ENCODE data around the gene E2F8. TPM values are rescaled to one million over a fixed set of nuclear protein-coding genes. Genes with fewer than 3 reads are reported as not detected.

E2F8 gene
- total RNA-seq, 1 experiment from 2014 or later, result 19.5 TPM

DNA sequence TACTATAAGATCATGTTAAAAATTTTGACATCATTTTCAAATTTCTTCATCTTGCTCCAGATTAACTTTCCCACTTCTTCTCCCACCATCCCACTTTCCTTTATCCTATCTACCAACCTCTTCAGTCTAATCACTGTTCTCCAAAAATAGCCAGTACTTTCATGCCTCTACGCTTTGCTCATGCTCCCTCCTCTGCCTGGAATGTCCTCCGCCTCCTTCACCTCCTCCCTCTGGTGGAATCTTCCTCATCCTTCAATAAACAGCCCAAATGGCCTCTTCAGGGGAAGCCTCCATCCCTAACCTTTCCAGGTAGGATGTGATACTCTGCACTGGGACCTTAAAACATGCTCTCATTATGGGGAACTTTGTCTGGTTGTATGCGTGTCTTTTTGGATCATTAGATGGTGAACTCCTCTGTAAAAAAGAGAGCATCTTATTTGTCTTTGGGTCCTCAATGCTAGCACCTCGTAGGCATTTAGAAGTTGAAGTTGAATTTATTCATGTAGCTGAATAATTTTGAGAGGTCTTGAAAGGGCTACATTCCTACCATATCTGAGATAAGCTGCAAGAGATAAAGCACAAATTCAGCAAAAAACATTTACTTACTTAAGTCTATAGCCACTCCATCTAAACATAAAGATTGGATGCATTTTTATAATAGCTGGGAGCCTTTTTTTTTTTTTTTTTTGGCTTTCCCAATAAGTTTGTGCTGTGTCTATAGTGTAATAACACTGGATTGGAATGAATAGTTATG, 31.0 kb downstream of the E2F8 start:
- Histone ChIP-seq H3K4me1 (ENCODE audit: insufficient read depth, low read length, poor library complexity, severe bottlenecking) (no peaks in the 10 kb centered on the region), H3K27ac (ENCODE audit: low read depth, low read length, poor library complexity, severe bottlenecking) (no peak overlapping the region), H3K36me3 (ENCODE audit: insufficient read depth, low read length, poor library complexity, severe bottlenecking) (no peaks in the 10 kb centered on the region), H3K27me3 (replicated peaks; ENCODE audit: insufficient read depth, low read depth, low read length, poor library complexity) (peaks cover 23% of the 10 kb centered on the region), H3K4me3 (ENCODE audit: low read depth, low read length, poor library complexity, severe bottlenecking) (no peak overlapping the region), H3K9me3 (ENCODE audit: low read depth, low read length, poor library complexity, severe bottlenecking) (no peaks in the 10 kb centered on the region)
- CTCF ChIA-PET, result no interaction called here
- BruUV-seq (replicated peaks), result no TSS peak
- TF ChIP-seq EZH2 (IDR thresholded peaks at IDR 0.05; ENCODE audit: borderline replicate concordance, low read depth, low read length, poor library complexity, severe bottlenecking) (no peak), CTCF (conservative IDR thresholded peaks at IDR 0.05; ENCODE audit: low read depth, low read length) (no peak)
- no peak for DNase-seq (ENCODE audit: low spot score)
- POLR2A ChIA-PET (ENCODE audit: low non-redundant PET), result no interaction called here
- intact Hi-C loops (cut with micrococcal nuclease; ENCODE audit: unreplicated experiment), result no loop called here

DNA sequence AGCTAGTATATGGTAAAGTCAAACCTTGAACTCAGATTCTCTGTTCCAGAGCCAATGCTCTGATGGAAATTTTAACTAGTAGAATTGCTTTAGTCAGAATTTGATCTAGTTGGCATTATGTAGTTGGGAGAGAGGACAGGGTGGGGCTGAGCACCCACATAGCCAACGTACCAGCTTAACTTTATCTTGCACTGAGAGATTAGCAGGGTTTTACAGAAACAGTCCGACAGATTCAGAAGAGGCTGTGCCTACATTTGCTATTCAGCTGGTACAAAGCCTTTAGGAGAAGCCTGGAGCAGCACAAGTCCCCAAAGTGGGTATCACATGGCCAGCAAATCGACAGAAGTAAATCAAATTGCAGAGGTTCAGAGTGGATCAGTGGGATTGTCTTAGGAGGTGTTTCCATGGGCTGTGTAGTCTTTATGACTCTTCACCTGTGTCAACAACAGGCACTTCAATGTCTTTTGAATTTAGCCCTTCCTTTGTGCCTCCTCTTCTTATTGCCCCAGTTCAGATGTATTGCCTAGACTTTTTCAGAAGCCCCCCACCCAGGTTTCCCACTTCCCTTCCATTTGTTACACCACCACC, 31.7 kb downstream of the E2F8 start:
- no peaks in the 10 kb centered on the region for H3K36me3 ChIP-seq (ENCODE audit: insufficient read depth, low read length, poor library complexity, severe bottlenecking)
- DNase-seq (ENCODE audit: low spot score), result no peak
- H3K27ac ChIP-seq (ENCODE audit: low read depth, low read length, poor library complexity, severe bottlenecking), result no peak overlapping the region
- POLR2A ChIA-PET (ENCODE audit: low non-redundant PET), result no interaction called here
- no peak overlapping the region for H3K4me3 ChIP-seq (ENCODE audit: low read depth, low read length, poor library complexity, severe bottlenecking)
- no TSS peak for BruUV-seq (replicated peaks)
- intact Hi-C loops (cut with micrococcal nuclease; ENCODE audit: unreplicated experiment), result no loop called here
- H3K27me3 ChIP-seq (replicated peaks; ENCODE audit: insufficient read depth, low read depth, low read length, poor library complexity), result peaks cover 23% of the 10 kb centered on the region
- CTCF ChIA-PET, result no interaction called here
- H3K9me3 ChIP-seq (ENCODE audit: low read depth, low read length, poor library complexity, severe bottlenecking), result no peaks in the 10 kb centered on the region
- TF ChIP-seq CTCF (conservative IDR thresholded peaks at IDR 0.05; ENCODE audit: low read depth, low read length) (no peak), EZH2 (IDR thresholded peaks at IDR 0.05; ENCODE audit: borderline replicate concordance, low read depth, low read length, poor library complexity, severe bottlenecking) (no peak)
- no peaks in the 10 kb centered on the region for H3K4me1 ChIP-seq (ENCODE audit: insufficient read depth, low read length, poor library complexity, severe bottlenecking)

DNA sequence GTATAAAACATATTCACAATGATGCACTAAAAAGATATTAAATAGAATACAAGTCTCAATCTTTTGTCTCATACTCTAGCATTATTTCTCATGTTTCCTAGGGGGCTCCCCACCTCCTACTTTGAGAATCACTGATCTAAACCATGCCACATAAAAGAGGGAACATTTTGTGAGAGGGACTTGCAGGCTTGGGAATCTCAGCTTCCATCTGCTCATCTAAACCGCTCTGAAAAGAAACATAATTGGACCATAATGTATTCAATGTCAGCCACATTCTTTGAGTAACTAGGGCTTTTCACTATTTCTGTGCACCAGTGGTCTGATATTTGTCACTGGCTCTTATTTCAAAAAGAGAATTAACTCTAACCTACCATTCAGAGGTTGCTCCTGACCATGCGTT, 32.6 kb downstream of the E2F8 start:
- H3K4me1 ChIP-seq (ENCODE audit: insufficient read depth, low read length, poor library complexity, severe bottlenecking), result no peaks in the 10 kb centered on the region
- TF ChIP-seq EZH2 (IDR thresholded peaks at IDR 0.05; ENCODE audit: borderline replicate concordance, low read depth, low read length, poor library complexity, severe bottlenecking) (no peak), CTCF (conservative IDR thresholded peaks at IDR 0.05; ENCODE audit: low read depth, low read length) (no peak)
- no peak overlapping the region for H3K27ac ChIP-seq (ENCODE audit: low read depth, low read length, poor library complexity, severe bottlenecking)
- no peaks in the 10 kb centered on the region for H3K9me3 ChIP-seq (ENCODE audit: low read depth, low read length, poor library complexity, severe bottlenecking)
- BruUV-seq (replicated peaks), result no TSS peak
- no peak overlapping the region for H3K4me3 ChIP-seq (ENCODE audit: low read depth, low read length, poor library complexity, severe bottlenecking)
- ChIA-PET POLR2A (ENCODE audit: low non-redundant PET) (no interaction called here), CTCF (no interaction called here)
- H3K36me3 ChIP-seq (ENCODE audit: insufficient read depth, low read length, poor library complexity, severe bottlenecking), result no peaks in the 10 kb centered on the region
- DNase-seq (ENCODE audit: low spot score), result no peak
- intact Hi-C loops (cut with micrococcal nuclease; ENCODE audit: unreplicated experiment), result no loop called here
- peaks cover 23% of the 10 kb centered on the region for H3K27me3 ChIP-seq (replicated peaks; ENCODE audit: insufficient read depth, low read depth, low read length, poor library complexity)

Data from A673 (cell line).